Neural crest cell (in vitro differentiated cells): ENCODE data around the gene PRKG2. TPM values are rescaled to one million over a fixed set of nuclear protein-coding genes. Genes with fewer than 3 reads are reported as not detected.

Experiments
- DNase-seq: peaks from one replicate; pipeline ENCODE4 v3.0.0; 2021; ENCODE audit warnings: low read depth, mixed read lengths, low spot score
- H3K27ac Mint-ChIP-seq: one replicate; pipeline ENCODE4 v1.8.0; 2021; ENCODE audit warnings: mild to moderate bottlenecking, mixed read lengths; ENCODE audit not compliant: unreplicated experiment
- H3K27me3 Mint-ChIP-seq: 2 replicates; pipeline ENCODE4 v1.8.0; 2021; ENCODE audit warnings: low read depth, mild to moderate bottlenecking, mixed read lengths
- H3K36me3 Mint-ChIP-seq: 2 replicates; pipeline ENCODE4 v1.8.0; 2021; ENCODE audit warnings: low read depth, mild to moderate bottlenecking, mixed read lengths
- H3K4me1 Mint-ChIP-seq: 2 replicates; pipeline ENCODE4 v1.8.0; 2021; ENCODE audit warnings: mixed read lengths
- H3K4me3 Mint-ChIP-seq: one replicate; pipeline ENCODE4 v1.8.0; 2021; ENCODE audit warnings: mild to moderate bottlenecking, mixed read lengths
- H3K9me3 Mint-ChIP-seq: 2 replicates; pipeline ENCODE4 v1.8.0; 2021; ENCODE audit warnings: mixed read lengths
- total RNA-seq: library from RNA; stranded (reverse); gene quantifications from 2 replicates; pipeline ENCODE4 v1.2.1, GENCODE V29; 2021
- TF ChIP-seq, protein P1 (sequence below): fragments of 200-600 bp; sonication (generic); conservative IDR thresholded peaks from 2 replicates; pipeline ENCODE4 v1.5.0; 2021; ENCODE audit warnings: antibody characterized with exemption, mild to moderate bottlenecking

PRKG2 gene
- total RNA-seq, 1 donor from 2014 or later, result 0.77 TPM

DNA sequence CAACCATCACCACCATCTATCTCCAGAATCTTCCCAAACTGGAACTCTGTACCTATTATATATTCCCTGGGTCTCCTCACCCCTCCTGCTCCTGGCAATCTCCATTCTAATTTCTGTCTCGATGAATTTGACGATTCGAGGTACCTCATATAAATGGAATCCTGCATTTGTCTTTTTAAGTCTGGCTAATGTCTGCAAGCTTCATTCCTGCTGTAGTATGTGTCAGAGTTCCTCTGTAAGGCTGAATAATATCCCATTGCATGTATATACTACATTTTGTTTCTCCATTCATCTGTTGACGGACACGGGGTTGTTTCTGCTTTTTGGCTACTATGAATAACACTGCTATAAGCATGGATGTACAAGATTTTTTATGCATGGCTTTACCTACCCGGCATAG lies 19.5 kb downstream of the PRKG2 start:
- no peaks in the 10 kb centered on the region for H3K4me1 Mint-ChIP-seq
- H3K4me3 Mint-ChIP-seq, result no peak overlapping the region
- H3K27ac Mint-ChIP-seq, result no peak overlapping the region
- peaks cover 3% of the 10 kb centered on the region for H3K9me3 Mint-ChIP-seq
- H3K27me3 Mint-ChIP-seq, result peaks cover 5% of the 10 kb centered on the region
- no peaks in the 10 kb centered on the region for H3K36me3 Mint-ChIP-seq
- TF ChIP-seq, protein P1, sequence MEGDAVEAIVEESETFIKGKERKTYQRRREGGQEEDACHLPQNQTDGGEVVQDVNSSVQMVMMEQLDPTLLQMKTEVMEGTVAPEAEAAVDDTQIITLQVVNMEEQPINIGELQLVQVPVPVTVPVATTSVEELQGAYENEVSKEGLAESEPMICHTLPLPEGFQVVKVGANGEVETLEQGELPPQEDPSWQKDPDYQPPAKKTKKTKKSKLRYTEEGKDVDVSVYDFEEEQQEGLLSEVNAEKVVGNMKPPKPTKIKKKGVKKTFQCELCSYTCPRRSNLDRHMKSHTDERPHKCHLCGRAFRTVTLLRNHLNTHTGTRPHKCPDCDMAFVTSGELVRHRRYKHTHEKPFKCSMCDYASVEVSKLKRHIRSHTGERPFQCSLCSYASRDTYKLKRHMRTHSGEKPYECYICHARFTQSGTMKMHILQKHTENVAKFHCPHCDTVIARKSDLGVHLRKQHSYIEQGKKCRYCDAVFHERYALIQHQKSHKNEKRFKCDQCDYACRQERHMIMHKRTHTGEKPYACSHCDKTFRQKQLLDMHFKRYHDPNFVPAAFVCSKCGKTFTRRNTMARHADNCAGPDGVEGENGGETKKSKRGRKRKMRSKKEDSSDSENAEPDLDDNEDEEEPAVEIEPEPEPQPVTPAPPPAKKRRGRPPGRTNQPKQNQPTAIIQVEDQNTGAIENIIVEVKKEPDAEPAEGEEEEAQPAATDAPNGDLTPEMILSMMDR, result no peak
- DNase-seq, result no peak

DNA sequence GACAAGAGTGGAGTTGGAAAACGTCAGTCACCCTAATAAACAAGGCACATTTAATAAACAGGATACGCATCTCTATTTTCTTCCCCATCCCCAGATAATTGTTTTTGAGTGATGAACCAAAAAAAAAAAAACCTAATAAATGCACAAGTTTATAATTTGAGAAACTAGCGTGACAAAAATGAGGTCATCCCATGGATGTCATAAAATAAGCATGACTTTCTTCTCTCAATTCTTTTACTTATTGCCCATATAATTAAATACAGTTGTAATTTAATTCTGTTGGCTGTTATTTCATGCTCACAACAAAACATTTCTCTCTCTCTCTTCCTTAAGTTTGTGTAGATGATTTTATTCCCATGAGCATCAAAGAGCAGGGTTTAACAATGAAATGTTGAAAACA lies 20.7 kb downstream of the PRKG2 start:
- H3K27ac Mint-ChIP-seq, result no peak overlapping the region
- TF ChIP-seq, protein P1, result no peak

DNA sequence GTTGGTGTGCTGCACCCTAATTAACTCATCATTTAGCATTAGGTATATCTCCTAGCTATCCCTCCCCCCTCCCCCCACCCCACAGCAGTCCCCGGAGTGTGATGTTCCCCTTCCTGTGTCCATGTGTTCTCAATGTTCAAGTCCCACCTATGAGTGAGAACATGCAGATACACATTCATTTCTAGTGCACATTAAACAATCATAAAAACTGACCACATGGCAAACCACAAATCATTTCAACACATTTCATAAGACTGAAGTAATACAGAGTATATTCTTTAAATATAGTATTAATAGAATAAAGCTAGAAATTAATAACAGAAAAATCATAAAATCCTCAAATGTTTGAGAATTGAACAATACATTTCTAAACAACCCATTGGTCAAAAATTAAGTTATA lies 34.1 kb downstream of the PRKG2 start:
- Mint-ChIP-seq H3K4me3 (no peak overlapping the region), H3K4me1 (no peaks in the 10 kb centered on the region), H3K27ac (no peak overlapping the region), H3K27me3 (peaks cover under 1% of the 10 kb centered on the region), H3K9me3 (peaks cover under 1% of the 10 kb centered on the region), H3K36me3 (peaks cover 3% of the 10 kb centered on the region)
- DNase-seq, result no peak
- TF ChIP-seq, protein P1, result no peak

More for the DNA sequence above, 20.7 kb downstream of the PRKG2 start:
- no peak for DNase-seq
- Mint-ChIP-seq H3K4me3 (no peak overlapping the region), H3K9me3 (peaks cover 5% of the 10 kb centered on the region), H3K27me3 (peaks cover 5% of the 10 kb centered on the region), H3K4me1 (no peaks in the 10 kb centered on the region), H3K36me3 (no peaks in the 10 kb centered on the region)

DNA sequence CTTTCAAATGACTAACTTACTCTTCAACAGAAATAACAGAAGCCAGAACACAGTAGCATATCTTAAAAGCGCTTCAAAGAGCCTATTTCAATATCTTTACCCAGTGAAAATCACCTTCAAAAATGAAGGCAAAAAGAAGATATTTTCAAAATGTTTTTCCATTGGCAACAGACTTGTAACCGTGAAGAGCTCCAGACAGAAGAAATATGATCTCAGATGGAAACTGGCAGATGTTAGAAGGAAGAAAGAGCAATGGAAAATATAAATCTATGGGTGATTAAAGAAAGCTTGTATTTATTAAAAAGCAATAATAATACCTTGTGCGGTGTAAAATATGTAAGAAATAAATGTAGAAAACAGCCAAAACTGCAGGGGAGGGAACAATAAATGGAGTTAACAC lies 35.7 kb downstream of the PRKG2 start:
- Mint-ChIP-seq H3K27ac (no peak overlapping the region), H3K9me3 (no peaks in the 10 kb centered on the region), H3K4me3 (no peak overlapping the region), H3K36me3 (peaks cover 3% of the 10 kb centered on the region), H3K27me3 (peaks cover 4% of the 10 kb centered on the region), H3K4me1 (no peaks in the 10 kb centered on the region)
- DNase-seq, result no peak
- TF ChIP-seq, protein P1, result no peak

DNA sequence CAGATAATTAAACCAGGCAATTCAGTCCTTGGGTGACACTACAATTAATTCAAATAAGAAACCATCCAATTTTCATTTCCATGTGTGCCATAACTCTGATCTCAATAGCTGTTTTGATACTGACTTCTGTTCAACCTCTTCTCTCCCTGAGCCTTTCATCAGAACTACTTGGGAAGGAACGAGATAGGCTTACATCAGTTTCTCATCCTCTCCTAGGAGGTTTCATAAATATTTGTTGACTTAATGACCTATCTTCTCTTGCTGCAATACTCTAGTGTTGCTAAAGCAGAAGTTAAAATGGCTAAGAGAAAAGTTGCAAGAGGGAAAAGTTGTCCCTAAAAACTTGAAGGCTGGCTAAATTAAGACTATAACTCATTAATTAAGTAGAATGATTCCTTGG lies 41.8 kb downstream of the PRKG2 start:
- peaks cover 7% of the 10 kb centered on the region for H3K27me3 Mint-ChIP-seq
- H3K27ac Mint-ChIP-seq, result no peak overlapping the region
- TF ChIP-seq, protein P1, result no peak
- DNase-seq, result no peak
- no peaks in the 10 kb centered on the region for H3K4me1 Mint-ChIP-seq
- no peak overlapping the region for H3K4me3 Mint-ChIP-seq
- peaks cover 2% of the 10 kb centered on the region for H3K36me3 Mint-ChIP-seq
- H3K9me3 Mint-ChIP-seq, result no peaks in the 10 kb centered on the region
